GM12878 (cell line): ENCODE measurements around the gene PRRT1B. TPM values are rescaled to one million over a fixed set of nuclear protein-coding genes. Genes with fewer than 3 reads are reported as not detected.

Experiments
- ATAC-seq: fragments of 200-7000 bp; cut with Tn5 transposase; 3 replicates; pipeline ENCODE4 v1.9.1; 2020; ENCODE audit warnings: mild to moderate bottlenecking, moderate library complexity
- BruUV-seq: library from RNA; stranded (reverse); fragments of 400-500 nt; replicated peaks from 2 replicates; lab custom pipeline; 2021; lab: Mats Ljungman, UMichigan
- CTCF ChIA-PET: fragments of 300-600 bp; sonication (Branson Sonifier 250); formaldehyde crosslinking; extraction: SDS; loops from one replicate; lab custom pipeline; 2021; ENCODE audit warnings: inconsistent platforms; lab: Yijun Ruan, JAX
- POLR2A ChIA-PET: fragments of 350-600 bp; formaldehyde crosslinking; extraction: SDS; loops from one replicate; lab custom pipeline; 2021; ENCODE audit warnings: inconsistent platforms; lab: Charles Lee
- RAD21 ChIA-PET: fragments of 300-600 bp; sonication (Branson Sonifier 250); formaldehyde crosslinking; loops from one replicate; lab custom pipeline; 2023; ENCODE audit warnings: antibody characterized with exemption; ENCODE audit not compliant: unreplicated experiment; lab: Charles Lee
- SMC1A ChIA-PET: fragments of 300-600 bp; sonication (Branson Sonifier 250); formaldehyde crosslinking; loops from one replicate; lab custom pipeline; 2023; ENCODE audit not compliant: unreplicated experiment, uncharacterized antibody; lab: Charles Lee
- DNase-seq: peaks from one replicate; pipeline ENCODE4 v3.0.0-alpha.2; 2011; ENCODE audit warnings: low read depth, low spot score
- FAIRE-seq: peaks from 3 replicates; lab custom pipeline; 2011; peaks lifted over from hg19 to GRCh38; lab: Jason Lieb, UNC
- H2AFZ ChIP-seq: 2 replicates; pipeline ENCODE4 v1.6.0; 2011; ENCODE audit warnings: low read depth, low read length, control low read depth; ENCODE audit not compliant: control insufficient read depth
- H3K27ac ChIP-seq: 2 replicates; pipeline ENCODE4 v1.5.1; 2011; ENCODE audit warnings: control low read depth; ENCODE audit not compliant: control insufficient read depth, insufficient read depth
- H3K27me3 ChIP-seq, 2 experiments: replicated peaks in 1 of 2; 2 replicates each; pipeline versions ENCODE4 v1.6.0 to v1.6.1; 2011; ENCODE audit warnings: low read length in 1 of 2; ENCODE audit not compliant: control insufficient read depth in 2 of 2, insufficient read depth in 2 of 2
- H3K36me3 ChIP-seq, 2 experiments: 2 replicates each; pipeline ENCODE4 v1.5.1; 2011; ENCODE audit warnings: low read length in 1 of 2; ENCODE audit not compliant: control insufficient read depth in 2 of 2, insufficient read depth in 2 of 2
- H3K4me1 ChIP-seq: 2 replicates; pipeline ENCODE4 v1.6.1; 2011; ENCODE audit warnings: mild to moderate bottlenecking, low read length, moderate library complexity, mixed read lengths; ENCODE audit not compliant: control insufficient read depth, insufficient read depth
- H3K4me2 ChIP-seq: 2 replicates; pipeline ENCODE4 v1.6.0; 2011; ENCODE audit warnings: control low read depth; ENCODE audit not compliant: control insufficient read depth, insufficient read depth
- H3K4me3 ChIP-seq: fragments of 200-600 bp; sonication (generic); 2 replicates; pipeline ENCODE4 v1.5.1; 2016
- H3K79me2 ChIP-seq: 2 replicates; pipeline ENCODE4 v1.6.0; 2011; ENCODE audit warnings: low read length; ENCODE audit not compliant: control insufficient read depth, insufficient read depth
- H3K9ac ChIP-seq: 2 replicates; pipeline ENCODE4 v1.8.0; 2011; ENCODE audit warnings: low read length, control low read depth, mixed read lengths; ENCODE audit not compliant: control insufficient read depth, insufficient read depth
- H3K9me3 ChIP-seq: replicated peaks from 3 replicates; pipeline ENCODE4 v1.5.1; 2011; ENCODE audit warnings: mild to moderate bottlenecking, low read length; ENCODE audit not compliant: control insufficient read depth, insufficient read depth
- H4K20me1 ChIP-seq: 2 replicates; pipeline ENCODE4 v1.6.0; 2011; ENCODE audit not compliant: control insufficient read depth, insufficient read depth
- BRCA1 ChIP-seq: IDR thresholded peaks from 2 replicates; pipeline ENCODE4 v1.6.1; 2011; ENCODE audit warnings: low read depth, low read length, improper control_type of control experiment
- CBX5 ChIP-seq: sonication (generic); IDR thresholded peaks from 2 replicates; pipeline ENCODE4 v1.6.1; 2016; ENCODE audit warnings: low read depth, moderate library complexity, mild to moderate bottlenecking, inconsistent platforms
- CHD2 ChIP-seq: IDR thresholded peaks from 2 replicates; pipeline ENCODE4 v1.6.1; 2011; ENCODE audit warnings: low read depth, low read length, improper control_type of control experiment, borderline replicate concordance
- ESRRA ChIP-seq: IDR thresholded peaks from 2 replicates; pipeline ENCODE4 v1.6.1; 2012; ENCODE audit warnings: mild to moderate bottlenecking, low read length, improper control_type of control experiment
- HCFC1 ChIP-seq: fragments of 150-350 bp; IDR thresholded peaks from 2 replicates; pipeline ENCODE4 v1.6.1; 2014; ENCODE audit warnings: low read length
- HDGF ChIP-seq: fragments of 450-650 bp; IDR thresholded peaks from 2 replicates; pipeline ENCODE4 v1.6.1; 2016; ENCODE audit warnings: antibody characterized with exemption
- MEF2A ChIP-seq: IDR thresholded peaks from 2 replicates; pipeline ENCODE4 v1.6.1; 2011; ENCODE audit warnings: low read depth, mild to moderate bottlenecking, low read length, moderate library complexity; ENCODE audit not compliant: insufficient read depth
- NR2F1 ChIP-seq: fragments of 450-650 bp; conservative IDR thresholded peaks from 2 replicates; pipeline ENCODE4 v1.6.1; 2017; ENCODE audit warnings: mild to moderate bottlenecking
- NRF1 ChIP-seq: conservative IDR thresholded peaks from 2 replicates; pipeline ENCODE4 v1.6.1; 2011; ENCODE audit warnings: mild to moderate bottlenecking, low read depth, low read length, improper control_type of control experiment
- PBX3 ChIP-seq: IDR thresholded peaks from 2 replicates; pipeline ENCODE4 v1.6.1; 2011; ENCODE audit warnings: mild to moderate bottlenecking, low read depth, low read length, moderate library complexity; ENCODE audit not compliant: insufficient replicate concordance
- RAD51 ChIP-seq: fragments of 450-650 bp; IDR thresholded peaks from 2 replicates; pipeline ENCODE4 v1.6.1; 2016; ENCODE audit warnings: moderate library complexity, mild to moderate bottlenecking, inconsistent platforms
- SMAD1 ChIP-seq: fragments of 450-650 bp; IDR thresholded peaks from 2 replicates; pipeline ENCODE4 v1.6.1; 2018; ENCODE audit warnings: mild to moderate bottlenecking, low read depth; ENCODE audit not compliant: partially characterized antibody
- SUZ12 ChIP-seq: fragments of 200-600 bp; sonication (generic); IDR thresholded peaks from one replicate; pipeline ENCODE4 v1.6.1; 2018; ENCODE audit warnings: antibody characterized with exemption, mild to moderate bottlenecking; ENCODE audit not compliant: unreplicated experiment
- TARDBP ChIP-seq: IDR thresholded peaks from 2 replicates; pipeline ENCODE4 v1.6.1; 2016; ENCODE audit warnings: borderline replicate concordance
- YBX1 ChIP-seq: fragments of 450-650 bp; IDR thresholded peaks from 2 replicates; pipeline ENCODE4 v1.6.1; 2016; ENCODE audit warnings: antibody characterized with exemption
- YY1 ChIP-seq: IDR thresholded peaks from 2 replicates; pipeline ENCODE4 v1.6.1; 2011; ENCODE audit warnings: low read depth, mild to moderate bottlenecking, low read length
- ZZZ3 ChIP-seq: IDR thresholded peaks from 2 replicates; pipeline ENCODE4 v1.6.1; 2011; ENCODE audit warnings: low read depth; ENCODE audit not compliant: control insufficient read depth, insufficient read length
- WGBS: methylation state at CpG from one replicate; pipeline ENCODE4 v1.1.6; 2016; ENCODE audit warnings: low lambda C conversion rate; ENCODE audit not compliant: insufficient replicate concordance, insufficient coverage; ENCODE audit errors: missing lambda C conversion rate; 5-methylcytosine and 5-hydroxymethylcytosine counted together
- in situ Hi-C: fragments of 300-500 bp; cut with MboI; formaldehyde crosslinking; loops from 9 replicates; pipeline ENCODE4 v1.14.3; 2018; ENCODE audit warnings: mixed read lengths
- intact Hi-C: fragments of 100-400 bp; cut with micrococcal nuclease; formaldehyde crosslinking; loops from one replicate; pipeline ENCODE4 v1.14.2; 2022; ENCODE audit not compliant: unreplicated experiment
- polyA plus RNA-seq, 11 experiments: library from polyadenylated mRNA; depleted of rRNA in 4 of 11; unstranded in 6 of 11; stranded (reverse) in 5 of 11; fragments of >200 nt; fragmentation: Nextera tagmentation in 4 of 11; fragmentation: Illumina TruSeq in 1 of 11; extraction: Ambion mirVana in 4 of 11; extraction: Trizol in 1 of 11; gene quantifications; 1 replicate in 1 of 11; 2 replicates in 10 of 11; pipeline versions ENCODE4 v1.2.1 to v1.2.3, GENCODE V29; 2011 to 2016; ENCODE audit warnings: inconsistent platforms in 2 of 11, missing spikeins in 2 of 11, low read depth in 1 of 11
- total RNA-seq, 4 experiments: library from RNA; depleted of rRNA in 3 of 4; stranded (reverse); fragments of >200 nt in 3 of 4; fragmentation: Illumina TruSeq in 1 of 4; extraction: Trizol in 1 of 4; gene quantifications; 2 replicates each; pipeline versions ENCODE4 v1.2.1 to v1.2.3, GENCODE V29; 2013 to 2021
- TF ChIP-seq, protein P1 (sequence below): fragments of 450-650 bp; IDR thresholded peaks from 2 replicates; pipeline ENCODE4 v1.6.1; 2017; ENCODE audit warnings: mild to moderate bottlenecking, low read depth, inconsistent platforms; ENCODE audit not compliant: poor library complexity, severe bottlenecking
- TF ChIP-seq, protein P2 (sequence below): fragments of 450-650 bp; IDR thresholded peaks from 2 replicates; pipeline ENCODE4 v1.6.1; 2018; ENCODE audit warnings: borderline replicate concordance, mild to moderate bottlenecking; ENCODE audit not compliant: partially characterized antibody

Gene PRRT1B
- total and polyA plus RNA-seq, 10 of the 15 experiments (the other 5 are each of a cell fraction or from before 2014, with no cell fraction given) = not detected

GRCh38 chr9:131578731-131579504 is 33.6 kb downstream of the PRRT1B start (continued):
- TF ChIP-seq, protein P1, sequence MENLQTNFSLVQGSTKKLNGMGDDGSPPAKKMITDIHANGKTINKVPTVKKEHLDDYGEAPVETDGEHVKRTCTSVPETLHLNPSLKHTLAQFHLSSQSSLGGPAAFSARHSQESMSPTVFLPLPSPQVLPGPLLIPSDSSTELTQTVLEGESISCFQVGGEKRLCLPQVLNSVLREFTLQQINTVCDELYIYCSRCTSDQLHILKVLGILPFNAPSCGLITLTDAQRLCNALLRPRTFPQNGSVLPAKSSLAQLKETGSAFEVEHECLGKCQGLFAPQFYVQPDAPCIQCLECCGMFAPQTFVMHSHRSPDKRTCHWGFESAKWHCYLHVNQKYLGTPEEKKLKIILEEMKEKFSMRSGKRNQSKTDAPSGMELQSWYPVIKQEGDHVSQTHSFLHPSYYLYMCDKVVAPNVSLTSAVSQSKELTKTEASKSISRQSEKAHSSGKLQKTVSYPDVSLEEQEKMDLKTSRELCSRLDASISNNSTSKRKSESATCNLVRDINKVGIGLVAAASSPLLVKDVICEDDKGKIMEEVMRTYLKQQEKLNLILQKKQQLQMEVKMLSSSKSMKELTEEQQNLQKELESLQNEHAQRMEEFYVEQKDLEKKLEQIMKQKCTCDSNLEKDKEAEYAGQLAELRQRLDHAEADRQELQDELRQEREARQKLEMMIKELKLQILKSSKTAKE = no peak
- TF ChIP-seq CBX5 (no peak), ZZZ3 (no peak), ESRRA (no peak), NRF1 (no peak), YY1 (0 out of 2 replicates have a peak, but pooled peaks have one; percentile 18), NR2F1 (peak; percentile 55; the same call in 1 of the 2 replicates)

GRCh38 chr9:131579789-131580211 is 34.5 kb downstream of the PRRT1B start:
- in situ Hi-C loops = loop anchor here (25.0 kb wide), 1 partner anchor 658 kb away; no protein-coding TSS in a partner anchor
- ChIA-PET CTCF (no interaction called here), POLR2A (interaction anchor here (0.6 to 0.7 kb wide), 2 partner anchors 176 to 323 kb away, joined by 3 to 4 read pairs; no protein-coding TSS in a partner anchor), RAD21 (no interaction called here), SMC1A (no interaction called here)
- Histone ChIP-seq H3K4me3 (no peak overlapping the region), H3K9me3 (no peaks in the 10 kb centered on the region), H3K79me2 (no peaks in the 10 kb centered on the region), H3K27me3 (no peaks in the 10 kb centered on the region), H3K4me1 (peaks cover 21% of the 10 kb centered on the region), H3K9ac (no peak overlapping the region), H2AFZ (no peak overlapping the region), H3K27ac (no peak overlapping the region), H3K4me2 (peak overlapping the region; percentile 55; the same call in 1 of the 2 replicates), H3K36me3 (peaks cover 34 to 53% of the 10 kb centered on the region in 2 experiments), H4K20me1 (no peaks in the 10 kb centered on the region)
- 80% methylated on average over 8 of the region's 8 CpGs for WGBS
- ATAC-seq (no peak), FAIRE-seq (no peak), DNase-seq (no peak)
- intact Hi-C loops = no loop called here
- BruUV-seq = no TSS peak
- TF ChIP-seq YBX1 (no peak), HDGF (no peak), TARDBP (no peak), CHD2 (no peak), HCFC1 (no peak), SMAD1 (no peak), MEF2A (no peak), SUZ12 (no peak), BRCA1 (no peak), RAD51 (no peak), PBX3 (no peak)
- TF ChIP-seq, protein P2, sequence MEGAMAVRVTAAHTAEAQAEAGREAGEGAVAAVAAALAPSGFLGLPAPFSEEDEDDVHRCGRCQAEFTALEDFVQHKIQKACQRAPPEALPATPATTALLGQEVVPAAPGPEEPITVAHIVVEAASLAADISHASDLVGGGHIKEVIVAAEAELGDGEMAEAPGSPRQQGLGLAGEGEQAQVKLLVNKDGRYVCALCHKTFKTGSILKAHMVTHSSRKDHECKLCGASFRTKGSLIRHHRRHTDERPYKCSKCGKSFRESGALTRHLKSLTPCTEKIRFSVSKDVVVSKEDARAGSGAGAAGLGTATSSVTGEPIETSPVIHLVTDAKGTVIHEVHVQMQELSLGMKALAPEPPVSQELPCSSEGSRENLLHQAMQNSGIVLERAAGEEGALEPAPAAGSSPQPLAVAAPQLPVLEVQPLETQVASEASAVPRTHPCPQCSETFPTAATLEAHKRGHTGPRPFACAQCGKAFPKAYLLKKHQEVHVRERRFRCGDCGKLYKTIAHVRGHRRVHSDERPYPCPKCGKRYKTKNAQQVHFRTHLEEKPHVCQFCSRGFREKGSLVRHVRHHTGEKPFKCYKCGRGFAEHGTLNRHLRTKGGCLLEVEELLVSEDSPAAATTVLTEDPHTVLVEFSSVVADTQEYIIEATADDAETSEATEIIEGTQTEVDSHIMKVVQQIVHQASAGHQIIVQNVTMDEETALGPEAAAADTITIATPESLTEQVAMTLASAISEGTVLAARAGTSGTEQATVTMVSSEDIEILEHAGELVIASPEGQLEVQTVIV = no peak
